ENCODE data around the gene IL4I1. TPM values are rescaled to one million over a fixed set of nuclear protein-coding genes. Genes with fewer than 3 reads are reported as not detected.

Gene IL4I1
- total RNA-seq, 1 experiment from 2014 or later: 0.71 TPM

GRCh38 chr19:49929611-49930482, 33.2 kb upstream of the IL4I1 start (continued):
- no peak for TF ChIP-seq ZBTB33 (IDR thresholded peaks at IDR 0.05; ENCODE audit: extremely low read depth, insufficient replicate concordance, low read length)

GRCh38 chr19:49929121-49929610, 32.5 kb upstream of the IL4I1 start, which contains the start of the genes ATF5 and NUP62:
TSS of gene ATF5 (plus strand) at chr19:49929205. CDS start at chr19:49930851, 1,646 bp downstream.
TSS of gene NUP62 (minus strand) at chr19:49929504. CDS start at chr19:49909807, 19,697 bp downstream.
- peak; percentile 59 for DNase-seq (ENCODE audit: low read depth, low spot score)
- TF ChIP-seq ELF1 (IDR thresholded peaks at IDR 0.05; ENCODE audit: borderline replicate concordance, low read depth) (no peak), POLR2A (IDR thresholded peaks at IDR 0.05; ENCODE audit: borderline replicate concordance, extremely low read depth, insufficient read depth, insufficient read length) (peak; percentile 86), CEBPB (IDR thresholded peaks at IDR 0.05; ENCODE audit: low read depth) (no peak), ATF3 (IDR thresholded peaks at IDR 0.05) (no peak), ZFX (IDR thresholded peaks at IDR 0.05) (peak; percentile 64; the same call in 1 of the 2 replicates), POLR2AphosphoS5 (IDR thresholded peaks at IDR 0.05; ENCODE audit: low read depth, low read length) (peak; percentile 86), MAX (IDR thresholded peaks at IDR 0.05) (peak; percentile 96), SP1 (IDR thresholded peaks at IDR 0.05; ENCODE audit: low read depth) (peak; percentile 19; the same call in 1 of the 2 replicates), SIN3A (IDR thresholded peaks at IDR 0.05; ENCODE audit: low read depth) (peak; percentile 64)
- H3K9me2 ChIP-seq (ENCODE audit: insufficient read depth): no peaks in the 10 kb centered on the region
- peaks cover 6 to 34% of the 10 kb centered on the region in 2 experiments; a peak in 3 of 4 replicates for H3K36me3 ChIP-seq (ENCODE audit: control insufficient read depth in 1 of 2, insufficient read depth in 2 of 2, low read length in 2 of 2)
- H3K4me1 ChIP-seq (ENCODE audit: control insufficient read depth in 1 of 2, insufficient read depth in 2 of 2, low read length in 2 of 2): peaks cover 11 to 29% of the 10 kb centered on the region in 2 experiments; a peak in 3 of 4 replicates
- CTCF ChIA-PET: interaction anchor here (0.8 to 1.6 kb wide), 3 partner anchors 9 to 207 kb away, joined by 3 to 7 read pairs (median 4); no protein-coding TSS in a partner anchor
- POLR2A ChIA-PET: interaction anchor here (0.8 to 1.8 kb wide), 11 partner anchors 11 to 253 kb away, joined by 3 to 12 read pairs (median 4); partner anchors contain the start of gene AKT1S1
- peak; percentile 49 for ATAC-seq
- H3K9ac ChIP-seq (ENCODE audit: low read length): peak within 1 kb of the TSS; percentile 82
- no peaks in the 10 kb centered on the region for H3K9me3 ChIP-seq (ENCODE audit: control insufficient read depth in 1 of 2, insufficient read depth in 1 of 2, low read depth in 1 of 2, low read length in 2 of 2)
- H4K20me1 ChIP-seq (ENCODE audit: insufficient read depth): no peaks in the 10 kb centered on the region
- H3K4me3 ChIP-seq (replicated peaks in 1 of 2; ENCODE audit: low read depth in 1 of 2, low read length in 2 of 2): peak within 1 kb of the TSS; percentile 58 to 97
- H2AFZ ChIP-seq (ENCODE audit: low read depth, low read length, poor library complexity, severe bottlenecking): no peak within 1 kb of the TSS
- peak within 1 kb of the TSS; percentile 99 for H3K27ac ChIP-seq (ENCODE audit: low read depth, low read length)
- TSS peak; percentile 83 for BruUV-seq (replicated peaks)
- RAD21 ChIA-PET (ENCODE audit: low non-redundant PET in 1 of 2, low total read pairs in 2 of 2, uncharacterized antibody in 2 of 2, unreplicated experiment in 2 of 2): interaction anchor here in 1 of 2 experiments (1.1 kb wide), 1 partner anchor 64 kb away, joined by 4 read pairs; no protein-coding TSS in a partner anchor
- intact Hi-C loops (cut with micrococcal nuclease): no loop called here
- peaks cover 58% of the 10 kb centered on the region for H3K79me2 ChIP-seq (ENCODE audit: insufficient read depth, low read length)
- H3K4me2 ChIP-seq (ENCODE audit: low read length): peak within 1 kb of the TSS; percentile 100
- H3K27me3 ChIP-seq (ENCODE audit: insufficient read depth, low read length): no peaks in the 10 kb centered on the region
